Suprapubic skin (tissue), 4 donors: ENCODE results near the gene ACER2.

Experiments
- EP300 ChIP-seq: sonication (generic); formaldehyde crosslinking; IDR thresholded peaks from one replicate; pipeline ENCODE4 v1.6.1; 2017; ENCODE audit warnings: antibody characterized with exemption
- POLR2A ChIP-seq, 2 donors: fragments of 450-650 bp; IDR thresholded peaks; one replicate each; pipeline ENCODE4 v1.6.1; 2017; ENCODE audit warnings: antibody characterized with exemption in 2 of 2, mild to moderate bottlenecking in 2 of 2, moderate library complexity in 2 of 2
- POLR2AphosphoS5 ChIP-seq, 3 donors: sonication (generic); formaldehyde crosslinking; IDR thresholded peaks; one replicate each; pipeline ENCODE4 v1.6.1; 2017; ENCODE audit warnings: antibody characterized with exemption in 3 of 3
- TF ChIP-seq, protein P1 (sequence below), 2 donors: fragments of 200-600 bp in 1 of 2; fragments of 450-650 bp in 1 of 2; sonication (generic) in 1 of 2; IDR thresholded peaks; one replicate each; pipeline ENCODE4 v1.5.1; 2016 to 2019; ENCODE audit warnings: antibody characterized with exemption in 2 of 2, mild to moderate bottlenecking in 1 of 2, moderate library complexity in 1 of 2

- no peak for TF ChIP-seq POLR2A (IDR thresholded peaks at IDR 0.05)
- TF ChIP-seq, protein P1, sequence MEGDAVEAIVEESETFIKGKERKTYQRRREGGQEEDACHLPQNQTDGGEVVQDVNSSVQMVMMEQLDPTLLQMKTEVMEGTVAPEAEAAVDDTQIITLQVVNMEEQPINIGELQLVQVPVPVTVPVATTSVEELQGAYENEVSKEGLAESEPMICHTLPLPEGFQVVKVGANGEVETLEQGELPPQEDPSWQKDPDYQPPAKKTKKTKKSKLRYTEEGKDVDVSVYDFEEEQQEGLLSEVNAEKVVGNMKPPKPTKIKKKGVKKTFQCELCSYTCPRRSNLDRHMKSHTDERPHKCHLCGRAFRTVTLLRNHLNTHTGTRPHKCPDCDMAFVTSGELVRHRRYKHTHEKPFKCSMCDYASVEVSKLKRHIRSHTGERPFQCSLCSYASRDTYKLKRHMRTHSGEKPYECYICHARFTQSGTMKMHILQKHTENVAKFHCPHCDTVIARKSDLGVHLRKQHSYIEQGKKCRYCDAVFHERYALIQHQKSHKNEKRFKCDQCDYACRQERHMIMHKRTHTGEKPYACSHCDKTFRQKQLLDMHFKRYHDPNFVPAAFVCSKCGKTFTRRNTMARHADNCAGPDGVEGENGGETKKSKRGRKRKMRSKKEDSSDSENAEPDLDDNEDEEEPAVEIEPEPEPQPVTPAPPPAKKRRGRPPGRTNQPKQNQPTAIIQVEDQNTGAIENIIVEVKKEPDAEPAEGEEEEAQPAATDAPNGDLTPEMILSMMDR (IDR thresholded peaks at IDR 0.05) = no peak
- TF ChIP-seq POLR2AphosphoS5 (IDR thresholded peaks at IDR 0.05) = no peak
- TF ChIP-seq EP300 = no peak
Observed at GRCh38 chr9:19373527-19373926, 35.3 kb upstream of the ACER2 start.
